Activated CD4-positive, alpha-beta T cell treated with anti-CD3 and anti-CD28 coated beads, Interleukin-2, Interleukin-6, amounts not matched to agents 100 ng/mL and 50 ng/mL, durations not matched to agents 16 hours and 8 hours (primary cell): ENCODE measurements around the gene FAN1.

Experiments
- DNase-seq: peaks from one replicate; pipeline ENCODE4 v3.0.0-alpha.2; 2020

Gene FAN1

GRCh38 chr15:30962079-30962478 lies 58.4 kb downstream of the FAN1 start:
- DNase-seq = no peak

GRCh38 chr15:30962659-30963058 lies 58.9 kb downstream of the FAN1 start:
- DNase-seq = no peak

GRCh38 chr15:30963681-30964080 lies 60.0 kb downstream of the FAN1 start:
- DNase-seq = no peak

GRCh38 chr15:30969724-30970123 lies 66.0 kb downstream of the FAN1 start:
- DNase-seq = no peak

GRCh38 chr15:30973379-30973778 lies 69.7 kb downstream of the FAN1 start:
- no peak for DNase-seq

- DNase-seq = no peak
Measured at GRCh38 chr15:30974112-30974511, 70.4 kb downstream of the FAN1 start.

- no peak for DNase-seq
Measured at GRCh38 chr15:30978328-30978727, 74.6 kb downstream of the FAN1 start.

GRCh38 chr15:30979457-30979856 lies 75.7 kb downstream of the FAN1 start:
- DNase-seq = no peak

- no peak for DNase-seq
Measured at GRCh38 chr15:30984118-30984517, 80.4 kb downstream of the FAN1 start.

GRCh38 chr15:30984542-30984941 lies 80.8 kb downstream of the FAN1 start:
- no peak for DNase-seq

GRCh38 chr15:30985081-30985531 lies 81.4 kb downstream of the FAN1 start:
- DNase-seq = no peak

GRCh38 chr15:30990036-30990435 lies 86.3 kb downstream of the FAN1 start:
- DNase-seq = peak; percentile 16

GRCh38 chr15:30990446-30991254 lies 86.9 kb downstream of the FAN1 start:
- DNase-seq = no peak

GRCh38 chr15:30991255-30992235 lies 87.8 kb downstream of the FAN1 start, which contains the start of gene MTMR10:
Gene MTMR10, minus strand, starts transcription at chr15:30991628. Its CDS starts 122 bp downstream, at chr15:30991506.
- peak; percentile 82 for DNase-seq

- DNase-seq = no peak
Measured at GRCh38 chr15:30992249-30992864, 88.6 kb downstream of the FAN1 start.
